Thymus (tissue), 11 donors: ENCODE measurements around the gene ARMS2. TPM values are rescaled to one million over a fixed set of nuclear protein-coding genes. Genes with fewer than 3 reads are reported as not detected.

Experiments
- DNase-seq, 9 donors: peaks; one replicate each; pipeline ENCODE4 v3.0.0-alpha.2; 2013; ENCODE audit warnings: low spot score in 9 of 9, low read depth in 6 of 9, missing footprints in 1 of 9
- H3K27ac ChIP-seq, 2 donors: one replicate each; pipeline ENCODE4 v1.5.1; 2013; ENCODE audit warnings: control low read depth in 1 of 2, low read depth in 1 of 2, low read length in 1 of 2, mild to moderate bottlenecking in 1 of 2, moderate library complexity in 1 of 2
- H3K27me3 ChIP-seq, 2 donors: one replicate each; pipeline ENCODE4 v1.5.1; 2013; ENCODE audit warnings: low read length in 1 of 2; ENCODE audit not compliant: control insufficient read depth in 2 of 2, insufficient read depth in 1 of 2
- H3K36me3 ChIP-seq, 2 donors: one replicate each; pipeline ENCODE4 v1.5.1; 2013; ENCODE audit warnings: low read length in 1 of 2, mild to moderate bottlenecking in 1 of 2, moderate library complexity in 1 of 2; ENCODE audit not compliant: control insufficient read depth in 2 of 2, insufficient read depth in 2 of 2
- H3K4me1 ChIP-seq, 2 donors: one replicate each; pipeline ENCODE4 v1.5.1; 2013; ENCODE audit warnings: low read length in 2 of 2; ENCODE audit not compliant: control insufficient read depth in 2 of 2, insufficient read depth in 2 of 2
- H3K4me3 ChIP-seq, 2 donors: one replicate each; pipeline ENCODE4 v1.5.1; 2013; ENCODE audit warnings: low read length in 2 of 2, control low read depth in 1 of 2, mild to moderate bottlenecking in 1 of 2
- H3K9me3 ChIP-seq, 2 donors: one replicate each; pipeline ENCODE4 v1.5.1; 2013; ENCODE audit warnings: low read length in 1 of 2, mild to moderate bottlenecking in 1 of 2; ENCODE audit not compliant: control insufficient read depth in 2 of 2, insufficient read depth in 1 of 2
- WGBS: extraction: QIAGEN DNeasy Blood & Tissue Kit; methylation state at CpG from one replicate; pipeline ENCODE4 v1.1.7; 2013; 5-methylcytosine and 5-hydroxymethylcytosine counted together
- polyA plus RNA-seq: library from polyadenylated mRNA; stranded (reverse); fragments of 200-250 nt; gene quantifications from one replicate; pipeline ENCODE4 v1.2.3, GENCODE V29; 2013
- total RNA-seq: library from RNA; stranded (reverse); fragments of 120-200 nt; gene quantifications from one replicate; pipeline ENCODE4 v1.2.4, GENCODE V29; 2013
- donor health status: healthy.

ARMS2 gene
- total and polyA plus RNA-seq, 2 donors = 0.18 TPM; not detected in 1

- peaks cover 0 to 2% of the 10 kb centered on the region in 2 donors for H3K4me1 ChIP-seq
- no peak for DNase-seq
- no peak overlapping the region for H3K4me3 ChIP-seq
- H3K9me3 ChIP-seq = no peaks in the 10 kb centered on the region
- no peaks in the 10 kb centered on the region for H3K27me3 ChIP-seq
- H3K27ac ChIP-seq = no peak overlapping the region
- H3K36me3 ChIP-seq = no peaks in the 10 kb centered on the region
Observed at GRCh38 chr10:122421742-122422141, 32.7 kb upstream of the ARMS2 start.

GRCh38 chr10:122422266-122422989, 32.0 kb upstream of the ARMS2 start:
- Histone ChIP-seq H3K36me3 (no peaks in the 10 kb centered on the region), H3K4me3 (no peak overlapping the region), H3K27ac (no peak overlapping the region), H3K27me3 (no peaks in the 10 kb centered on the region), H3K9me3 (no peaks in the 10 kb centered on the region), H3K4me1 (peaks cover 0 to under 1% of the 10 kb centered on the region in 2 donors)
- WGBS = 81% methylated on average over 5 of the region's 5 CpGs
- DNase-seq = no peak

- Histone ChIP-seq H3K4me1 (no peaks in the 10 kb centered on the region), H3K36me3 (no peaks in the 10 kb centered on the region), H3K4me3 (no peak overlapping the region), H3K27me3 (no peaks in the 10 kb centered on the region), H3K27ac (no peak overlapping the region), H3K9me3 (no peaks in the 10 kb centered on the region)
- no peak for DNase-seq
- 98% methylated on average over 2 of the region's 2 CpGs for WGBS
Observed at GRCh38 chr10:122424059-122424458, 30.4 kb upstream of the ARMS2 start.

- Histone ChIP-seq H3K27ac (no peak overlapping the region), H3K36me3 (no peaks in the 10 kb centered on the region), H3K27me3 (no peaks in the 10 kb centered on the region), H3K9me3 (no peaks in the 10 kb centered on the region), H3K4me1 (no peaks in the 10 kb centered on the region), H3K4me3 (no peak overlapping the region)
- no peak for DNase-seq
- WGBS = 97% methylated on average over 6 of the region's 6 CpGs
Observed at GRCh38 chr10:122426829-122427228, 27.6 kb upstream of the ARMS2 start.

GRCh38 chr10:122427280-122427679, 27.2 kb upstream of the ARMS2 start:
- DNase-seq = no peak
- Histone ChIP-seq H3K36me3 (no peaks in the 10 kb centered on the region), H3K4me1 (no peaks in the 10 kb centered on the region), H3K27me3 (no peaks in the 10 kb centered on the region), H3K27ac (no peak overlapping the region), H3K4me3 (no peak overlapping the region), H3K9me3 (no peaks in the 10 kb centered on the region)
- WGBS = 79% methylated on average over 2 of the region's 2 CpGs

- Histone ChIP-seq H3K4me1 (no peaks in the 10 kb centered on the region), H3K4me3 (no peak overlapping the region), H3K9me3 (no peaks in the 10 kb centered on the region), H3K27me3 (no peaks in the 10 kb centered on the region), H3K27ac (no peak overlapping the region), H3K36me3 (no peaks in the 10 kb centered on the region)
- WGBS = 38% methylated on average over 3 of the region's 3 CpGs
- DNase-seq = peak in 6 of 9 donors; percentile 13 to 60 (median 17)
Observed at GRCh38 chr10:122435212-122435827, 19.1 kb upstream of the ARMS2 start.

GRCh38 chr10:122441961-122442360, 12.5 kb upstream of the ARMS2 start:
- no peak for DNase-seq
- H3K27me3 ChIP-seq = no peaks in the 10 kb centered on the region
- H3K9me3 ChIP-seq = no peaks in the 10 kb centered on the region
- WGBS = 91% methylated on average over 7 of the region's 7 CpGs
- no peak overlapping the region for H3K4me3 ChIP-seq
- H3K36me3 ChIP-seq = no peaks in the 10 kb centered on the region
- no peak overlapping the region for H3K27ac ChIP-seq
- no peaks in the 10 kb centered on the region for H3K4me1 ChIP-seq

GRCh38 chr10:122445469-122445868, 9.0 kb upstream of the ARMS2 start:
- Histone ChIP-seq H3K9me3 (no peaks in the 10 kb centered on the region), H3K27ac (no peak overlapping the region), H3K36me3 (no peaks in the 10 kb centered on the region), H3K4me1 (no peaks in the 10 kb centered on the region), H3K4me3 (no peak overlapping the region), H3K27me3 (peaks cover 0 to 3% of the 10 kb centered on the region in 2 donors)
- no peak for DNase-seq
- WGBS = 85% methylated on average over 1 of the region's 1 CpG

GRCh38 chr10:122445904-122446303, 8.5 kb upstream of the ARMS2 start:
- H3K4me3 ChIP-seq = no peak overlapping the region
- peaks cover 0 to 6% of the 10 kb centered on the region in 2 donors for H3K27me3 ChIP-seq
- no peaks in the 10 kb centered on the region for H3K4me1 ChIP-seq
- H3K27ac ChIP-seq = no peak overlapping the region
- DNase-seq = no peak
- H3K9me3 ChIP-seq = no peaks in the 10 kb centered on the region
- H3K36me3 ChIP-seq = no peaks in the 10 kb centered on the region
